ENCODE results near the gene ADRA1B.
"Not testable (repeated sequence)": the region's sequence is repeated elsewhere in the genome, so short reads cannot be mapped to it uniquely, and the experiment has no call there.

Gene ADRA1B

GRCh38 chr5:159928122-159928909, 12.0 kb downstream of the ADRA1B start:
- no peak for DNase-seq (ENCODE audit: low spot score)

DNA sequence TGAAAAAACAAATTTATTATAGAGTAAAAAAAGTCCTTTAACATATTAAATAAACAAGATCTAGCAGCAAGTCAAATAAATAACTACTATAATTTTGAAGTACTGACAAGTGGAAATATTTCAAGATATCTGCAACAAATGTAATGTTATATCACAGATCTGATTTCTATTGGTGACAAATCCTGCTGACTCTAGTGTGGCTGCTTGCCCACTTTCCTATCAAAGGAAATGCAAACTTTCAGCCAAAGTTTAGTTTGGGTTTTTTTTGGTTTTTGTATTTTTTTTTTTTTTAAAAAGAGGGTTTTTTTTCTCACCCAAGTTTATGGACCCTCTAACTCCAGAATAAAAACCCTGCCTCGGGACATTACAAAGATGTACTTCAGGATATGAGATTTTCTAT, 12.9 kb downstream of the ADRA1B start:
- no peak for DNase-seq (ENCODE audit: low spot score)

DNA sequence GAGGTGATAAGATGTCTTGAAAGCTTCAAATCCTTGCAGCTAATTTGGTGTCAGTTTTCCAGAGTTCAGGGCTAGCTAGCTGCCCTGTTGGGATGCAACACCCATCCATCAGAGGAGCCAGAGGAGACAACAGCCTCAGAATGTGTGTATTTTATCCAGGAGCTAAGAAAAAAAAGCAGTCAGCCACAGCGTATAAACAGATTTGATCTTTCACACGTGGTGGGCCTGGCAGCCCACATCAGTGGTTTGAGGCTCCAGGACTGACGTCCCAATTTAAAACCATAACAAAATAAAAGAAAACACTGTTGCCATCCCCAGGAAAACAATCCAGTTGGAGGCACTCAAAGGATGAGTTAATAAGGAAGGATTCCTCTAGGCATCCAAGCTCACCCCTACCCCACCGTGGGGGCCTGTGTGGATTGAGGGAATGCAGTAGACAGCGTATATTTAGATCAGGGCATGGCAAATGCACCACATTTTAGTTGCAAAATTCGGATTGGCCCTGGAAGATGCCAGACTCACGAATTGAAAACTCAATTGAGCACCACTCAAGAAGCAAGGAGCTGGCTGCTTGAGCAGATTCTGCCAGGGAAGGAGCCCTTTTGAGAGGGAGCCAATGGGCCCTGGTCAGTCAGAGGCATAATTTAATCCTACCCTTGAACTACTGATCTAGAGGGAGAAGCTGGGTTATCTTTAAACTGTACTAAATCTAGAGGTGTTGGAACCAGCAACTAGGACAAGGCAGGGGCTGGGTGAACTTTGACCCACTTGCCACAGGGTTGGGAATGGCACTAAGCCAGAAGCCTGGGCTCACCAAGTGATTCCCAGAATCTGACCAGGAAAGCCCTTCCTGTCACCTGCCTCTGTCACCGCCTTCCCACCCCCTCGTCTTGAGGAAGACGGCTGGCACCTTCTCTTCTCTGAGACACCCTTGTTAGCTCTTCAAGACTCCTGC, 17.5 kb downstream of the ADRA1B start:
- DNase-seq (ENCODE audit: low spot score) = no peak

- DNase-seq (ENCODE audit: low spot score) = no peak
Observed at GRCh38 chr5:159935946-159936345, 19.7 kb downstream of the ADRA1B start.

DNA sequence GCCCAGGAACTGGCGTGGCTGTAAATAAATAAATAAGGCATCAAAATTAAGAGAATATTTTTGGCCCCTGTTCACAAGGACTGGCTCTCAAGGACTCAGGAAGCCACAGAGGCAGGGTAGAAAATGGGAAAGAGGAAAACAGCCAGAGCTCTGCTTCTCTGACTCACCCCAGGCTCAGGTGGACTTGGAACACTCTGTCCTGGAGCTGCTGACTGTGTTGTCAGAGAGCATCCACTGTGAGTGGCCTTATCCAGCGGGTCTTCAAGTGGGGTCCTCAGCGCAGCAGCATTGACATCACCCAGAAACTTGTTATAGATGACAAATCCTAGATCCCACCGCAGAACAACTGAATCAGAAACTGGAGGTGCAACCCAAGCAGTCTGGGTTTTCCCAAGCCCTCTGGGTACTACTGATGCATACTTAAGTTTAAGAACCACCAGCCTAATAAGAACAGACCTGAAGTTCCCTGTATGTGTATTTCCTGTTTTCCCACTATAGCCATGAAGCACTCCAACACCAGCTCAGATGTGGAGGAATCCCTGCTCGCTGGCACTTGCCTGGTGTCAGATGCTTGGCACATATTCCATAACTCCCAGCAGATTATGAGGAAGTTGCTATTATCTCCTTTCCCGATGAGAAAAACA, 20.5 kb downstream of the ADRA1B start:
- DNase-seq (ENCODE audit: low spot score) = no peak

DNA sequence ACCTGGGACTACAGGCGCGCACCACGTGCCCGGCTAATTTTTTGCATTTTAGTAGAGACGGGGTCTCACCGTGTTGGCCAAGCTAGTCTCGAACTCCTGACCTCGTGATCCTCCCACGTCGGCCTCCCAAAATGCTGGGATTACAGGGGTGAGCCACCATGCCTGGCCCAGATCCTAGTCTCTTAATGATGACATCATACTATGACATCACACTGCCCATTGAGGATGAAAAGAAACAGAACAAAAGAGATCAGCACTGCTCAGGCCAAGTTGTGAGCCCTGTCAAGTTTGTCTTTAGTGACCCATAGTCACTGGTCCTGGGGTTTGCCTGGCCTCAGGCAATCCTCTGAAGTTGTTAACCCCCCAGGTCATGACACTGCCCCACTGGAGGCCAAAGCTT, 21.3 kb downstream of the ADRA1B start:
- no peak for DNase-seq (ENCODE audit: low spot score)

DNA sequence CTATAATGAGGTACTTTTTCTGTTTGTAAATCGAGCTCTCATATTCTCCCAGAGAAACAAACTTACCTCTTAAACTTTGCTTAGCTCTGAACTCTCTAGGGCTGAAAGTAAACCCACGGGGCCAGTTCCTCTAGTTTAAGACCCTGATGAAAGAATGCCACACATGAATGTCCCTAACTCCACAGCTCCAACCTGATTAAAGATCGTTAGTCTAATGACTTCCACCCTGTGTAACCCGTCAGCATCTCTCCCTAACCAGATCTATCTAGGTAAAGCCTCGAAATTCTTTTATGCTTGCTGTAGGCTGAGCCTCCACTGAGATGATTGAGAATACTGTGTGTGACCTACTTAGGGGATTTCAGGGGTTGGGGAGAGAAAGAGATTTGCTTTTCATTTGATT, 27.0 kb downstream of the ADRA1B start:
- DNase-seq (ENCODE audit: low spot score) = no peak

GRCh38 chr5:159944056-159944600, 27.8 kb downstream of the ADRA1B start:
- no peak for DNase-seq (ENCODE audit: low spot score)

DNA sequence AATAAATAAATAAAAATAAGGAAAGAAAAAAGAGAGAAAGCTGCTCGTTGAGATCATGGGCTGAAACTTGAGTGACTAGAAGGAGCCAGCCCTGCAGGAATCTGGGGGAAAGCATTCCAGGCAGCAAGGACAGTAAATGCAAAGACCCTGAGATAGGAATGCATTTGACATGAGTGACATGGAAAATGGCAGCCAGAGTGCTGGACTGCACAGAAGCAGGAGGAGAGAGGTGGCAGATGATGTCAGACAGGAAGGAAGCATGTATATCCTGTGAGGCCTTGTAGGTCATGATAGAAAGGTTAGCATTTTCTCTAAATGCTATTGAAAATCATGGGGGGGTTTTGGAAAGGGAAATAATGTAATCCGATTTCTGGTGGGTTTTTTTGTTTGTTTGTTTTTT, 29.1 kb downstream of the ADRA1B start:
- no peak for DNase-seq (ENCODE audit: low spot score)

GRCh38 chr5:159947708-159948358, 31.6 kb downstream of the ADRA1B start:
- no peak for DNase-seq (ENCODE audit: low spot score)

DNA sequence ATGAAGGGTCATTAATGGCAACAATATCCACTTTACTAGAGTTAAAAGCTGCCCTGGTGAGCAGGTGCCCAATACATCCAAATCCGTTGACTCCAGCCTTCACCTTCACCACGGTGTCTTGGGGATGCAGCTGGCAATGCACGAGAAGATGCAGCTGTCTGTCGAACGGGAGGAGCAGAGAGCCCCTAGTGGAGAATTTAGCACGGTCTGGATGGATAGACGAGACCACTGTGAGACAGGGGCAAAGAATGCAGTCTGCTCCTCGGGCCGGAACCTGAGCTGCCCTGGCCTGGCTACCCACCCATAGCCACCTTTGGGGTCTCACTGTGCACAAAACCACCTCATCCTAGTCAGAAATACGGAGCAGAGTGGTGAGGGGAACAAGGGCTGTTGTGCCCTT, 35.1 kb downstream of the ADRA1B start:
- peak; percentile 54 for DNase-seq (ENCODE audit: low spot score)

DNA sequence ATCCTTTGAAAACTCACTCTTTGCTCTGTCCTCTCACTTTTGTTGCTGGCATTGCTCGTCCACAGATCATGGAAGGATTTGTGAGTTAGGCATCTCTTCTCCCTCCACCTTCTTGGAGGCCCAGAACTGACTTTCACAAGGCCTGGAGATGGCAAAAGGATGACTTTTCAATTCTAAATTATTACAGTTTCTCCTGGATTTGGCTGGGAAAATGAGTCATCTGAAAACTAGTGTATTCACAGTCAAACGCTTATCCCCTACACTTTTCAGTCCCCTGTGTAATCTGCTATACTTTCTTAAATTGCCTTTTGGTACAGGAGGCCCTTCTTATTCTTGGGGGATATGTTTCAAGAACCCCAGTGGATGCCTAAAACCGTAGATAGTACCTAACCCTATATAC, 35.6 kb downstream of the ADRA1B start:
- no peak for DNase-seq (ENCODE audit: low spot score)

GRCh38 chr5:159953609-159954008, 37.3 kb downstream of the ADRA1B start:
- no peak for DNase-seq (ENCODE audit: low spot score)

DNA sequence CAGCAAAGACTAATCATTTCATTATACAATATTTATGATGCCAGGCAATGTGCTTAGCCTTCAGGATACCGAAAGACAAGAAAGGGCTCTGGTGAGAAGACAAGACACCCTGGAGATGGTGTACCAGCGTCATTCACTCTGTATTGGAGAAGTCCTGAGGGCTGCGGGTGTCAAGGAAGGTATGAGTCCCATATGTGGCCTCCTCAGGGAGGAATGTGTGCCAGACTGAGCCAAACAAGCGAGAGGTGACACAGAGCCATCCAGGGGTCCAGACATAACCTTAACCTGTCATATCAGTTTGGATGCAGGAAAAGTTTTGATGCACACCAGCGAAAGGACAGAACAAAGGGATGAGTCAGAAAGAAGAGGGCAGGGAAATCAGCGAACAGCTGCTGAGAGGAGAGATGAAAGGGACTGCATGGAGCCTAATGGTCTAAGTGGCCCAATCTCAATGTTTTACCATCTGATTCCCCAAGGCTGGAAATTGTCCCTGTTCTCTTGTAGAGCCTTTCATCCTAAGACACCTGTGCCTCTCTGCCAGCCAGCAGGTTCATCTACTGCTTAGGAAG, 38.9 kb downstream of the ADRA1B start:
- DNase-seq (ENCODE audit: low spot score) = no peak

- DNase-seq (ENCODE audit: low spot score) = no peak
Observed at GRCh38 chr5:159956074-159956473, 39.8 kb downstream of the ADRA1B start.

DNA sequence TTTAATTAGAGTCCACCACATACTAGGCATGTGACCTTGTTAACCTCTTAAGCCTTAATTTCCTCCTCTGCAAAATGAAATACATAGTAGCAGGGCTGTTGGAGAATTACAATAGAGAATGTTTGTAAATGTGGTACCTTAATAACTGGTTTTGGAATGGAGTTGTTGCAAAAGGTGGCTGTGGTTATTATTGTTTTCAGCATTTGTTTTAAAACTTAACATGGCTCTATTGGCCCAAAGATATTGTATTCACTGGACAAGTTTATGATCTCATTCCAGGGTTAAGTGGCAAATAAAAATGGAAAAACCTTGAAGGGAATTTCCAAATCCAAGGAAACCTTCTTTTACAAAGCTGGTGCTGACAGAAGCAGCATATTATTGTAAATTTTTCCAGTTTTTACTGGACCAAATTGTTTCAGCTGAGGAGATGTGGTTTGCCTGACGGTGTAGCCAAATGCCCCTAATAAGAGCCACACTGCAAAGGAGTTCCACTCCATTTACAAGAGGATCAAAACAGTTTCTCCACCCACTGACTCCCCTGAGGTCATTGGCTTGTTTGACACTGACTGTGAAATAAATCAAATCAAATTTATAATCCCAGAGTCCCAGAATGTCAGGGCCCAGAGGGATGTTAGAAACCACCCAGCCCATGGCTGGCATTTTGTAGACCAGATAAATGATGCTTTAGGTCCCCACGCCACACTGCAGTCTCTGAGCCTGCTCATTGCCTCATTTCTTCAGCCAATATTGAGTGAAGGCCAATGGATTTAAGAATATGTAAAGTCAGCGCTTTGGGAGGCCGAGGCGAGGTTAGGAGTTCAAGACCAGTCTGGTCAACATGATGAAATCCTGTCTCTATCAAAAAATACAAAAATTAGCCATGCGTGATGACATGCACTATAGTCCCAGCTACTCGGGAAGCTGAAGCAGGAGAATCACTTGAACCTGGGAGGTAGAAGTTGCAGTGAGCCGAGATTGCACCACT, 45.2 kb downstream of the ADRA1B start:
- no peak for DNase-seq (ENCODE audit: low spot score)

GRCh38 chr5:159962214-159962613, 45.9 kb downstream of the ADRA1B start:
- no peak for DNase-seq (ENCODE audit: low spot score)

GRCh38 chr5:159963935-159964334, 47.7 kb downstream of the ADRA1B start:
- no peak for DNase-seq (ENCODE audit: low spot score)

GRCh38 chr5:159965031-159965837, 49.0 kb downstream of the ADRA1B start:
- DNase-seq (ENCODE audit: low spot score) = peak; percentile 59

GRCh38 chr5:159965838-159966128, 49.5 kb downstream of the ADRA1B start:
- DNase-seq (ENCODE audit: low spot score) = not testable (repeated sequence)

Measured in NAMALWA (cell line).